IMR-90 (cell line): Measurements from ENCODE around the gene SLC9A5. TPM values are rescaled to one million over a fixed set of nuclear protein-coding genes. Genes with fewer than 3 reads are reported as not detected.

Experiments used
- ATAC-seq: fragments of 200-7000 bp; cut with Tn5 transposase; 2 replicates; pipeline ENCODE4 v1.9.1; 2020; ENCODE audit warnings: low read depth, mild to moderate bottlenecking, moderate library complexity
- BruUV-seq: library from RNA; stranded (reverse); fragments of 400-500 nt; replicated peaks from 2 replicates; lab custom pipeline; 2021; lab: Mats Ljungman, UMichigan
- CTCF ChIA-PET: fragments of 300-600 bp; formaldehyde crosslinking; extraction: SDS; loops from one replicate; lab custom pipeline; 2021; ENCODE audit warnings: antibody characterized with exemption; lab: Yijun Ruan, JAX
- POLR2A ChIA-PET: fragments of 300-600 bp; sonication (Branson Sonifier 250); formaldehyde crosslinking; loops from one replicate; lab custom pipeline; 2022; ENCODE audit warnings: antibody characterized with exemption; ENCODE audit not compliant: unreplicated experiment; lab: Charles Lee
- DNase-seq: peaks from one replicate; pipeline ENCODE4 v3.0.0; 2013
- H2AFZ ChIP-seq: replicated peaks from 2 replicates; pipeline ENCODE3; 2013; ENCODE audit warnings: low read length, mild to moderate bottlenecking; ENCODE audit not compliant: poor library complexity
- H2AK5ac ChIP-seq: 2 replicates; pipeline ENCODE4 v1.6.1; 2013; ENCODE audit warnings: low read depth, low read length, inconsistent platforms
- H2AK9ac ChIP-seq: replicated peaks from 2 replicates; pipeline ENCODE3; 2013; ENCODE audit warnings: mild to moderate bottlenecking, low read depth, low read length, moderate library complexity; ENCODE audit not compliant: poor library complexity
- H2BK120ac ChIP-seq: 2 replicates; pipeline ENCODE4 v1.6.1; 2013; ENCODE audit warnings: low read depth, low read length, inconsistent platforms
- H2BK15ac ChIP-seq: 3 replicates; pipeline ENCODE4 v1.6.1; 2013; ENCODE audit warnings: low read depth, low read length, inconsistent platforms
- H2BK20ac ChIP-seq: 2 replicates; pipeline ENCODE4 v1.6.1; 2013; ENCODE audit warnings: low read depth, mild to moderate bottlenecking, inconsistent platforms, low read length, moderate library complexity
- H2BK5ac ChIP-seq: 2 replicates; pipeline ENCODE4 v1.6.1; 2013; ENCODE audit warnings: mild to moderate bottlenecking, low read depth, low read length, inconsistent platforms; ENCODE audit not compliant: poor library complexity, severe bottlenecking
- H3K14ac ChIP-seq: replicated peaks from 2 replicates; pipeline ENCODE4 v1.6.1; 2013; ENCODE audit warnings: low read depth, low read length, inconsistent platforms
- H3K18ac ChIP-seq: 2 replicates; pipeline ENCODE4 v1.6.1; 2013; ENCODE audit warnings: low read depth, low read length, control low read depth
- H3K23ac ChIP-seq: 2 replicates; pipeline ENCODE4 v1.6.1; 2013; ENCODE audit warnings: low read depth, low read length, inconsistent platforms
- H3K27ac ChIP-seq: 2 replicates; pipeline ENCODE4 v1.5.1; 2013; ENCODE audit warnings: mild to moderate bottlenecking, control low read depth, low read length; ENCODE audit not compliant: insufficient read depth
- H3K27me3 ChIP-seq: 2 replicates; pipeline ENCODE4 v1.6.1; 2013; ENCODE audit warnings: low read length; ENCODE audit not compliant: control insufficient read depth, insufficient read depth
- H3K36me3 ChIP-seq: 2 replicates; pipeline ENCODE4 v1.6.1; 2013; ENCODE audit warnings: low read length, mixed read lengths; ENCODE audit not compliant: control insufficient read depth, insufficient read depth
- H3K4ac ChIP-seq: 2 replicates; pipeline ENCODE4 v1.6.1; 2013; ENCODE audit warnings: low read depth, low read length, inconsistent platforms
- H3K4me1 ChIP-seq: 2 replicates; pipeline ENCODE4 v1.6.1; 2013; ENCODE audit warnings: low read length, mixed read lengths; ENCODE audit not compliant: control insufficient read depth, insufficient read depth
- H3K4me2 ChIP-seq: 2 replicates; pipeline ENCODE4 v1.6.1; 2013; ENCODE audit warnings: low read depth, mild to moderate bottlenecking, control low read depth, low read length, moderate library complexity
- H3K4me3 ChIP-seq: 2 replicates; pipeline ENCODE4 v1.5.1; 2013; ENCODE audit warnings: low read depth, mild to moderate bottlenecking, control low read depth, low read length, moderate library complexity; ENCODE audit not compliant: insufficient read depth
- H3K56ac ChIP-seq: 2 replicates; pipeline ENCODE4 v1.6.1; 2013; ENCODE audit warnings: low read length, inconsistent platforms; ENCODE audit not compliant: insufficient read depth; ENCODE audit errors: extremely low read depth
- H3K79me1 ChIP-seq, 2 experiments: 2 replicates each; pipeline ENCODE4 v1.6.1; 2013; ENCODE audit warnings: low read length in 2 of 2, inconsistent platforms in 1 of 2, low read depth in 1 of 2
- H3K9ac ChIP-seq: 2 replicates; pipeline ENCODE4 v1.6.1; 2013; ENCODE audit warnings: low read depth, low read length, control low read depth
- H3K9me1 ChIP-seq: 2 replicates; pipeline ENCODE4 v1.6.1; 2013; ENCODE audit warnings: low read length, inconsistent platforms; ENCODE audit not compliant: insufficient read depth
- H3K9me3 ChIP-seq: 2 replicates; pipeline ENCODE4 v1.6.1; 2013; ENCODE audit warnings: low read length; ENCODE audit not compliant: control insufficient read depth, insufficient read depth
- H4K20me1 ChIP-seq: 2 replicates; pipeline ENCODE4 v1.6.1; 2013; ENCODE audit warnings: low read length, inconsistent platforms; ENCODE audit not compliant: insufficient read depth
- H4K5ac ChIP-seq: 2 replicates; pipeline ENCODE4 v1.6.1; 2013; ENCODE audit warnings: mild to moderate bottlenecking, low read depth, low read length, control low read depth
- H4K8ac ChIP-seq, 2 experiments: 2 replicates each; pipeline ENCODE4 v1.6.1; 2013; ENCODE audit warnings: low read depth in 2 of 2, low read length in 2 of 2, control low read depth in 1 of 2, inconsistent platforms in 1 of 2
- H4K91ac ChIP-seq: 2 replicates; pipeline ENCODE4 v1.6.1; 2013; ENCODE audit warnings: low read depth, low read length, inconsistent platforms; ENCODE audit not compliant: insufficient read depth
- BHLHE40 ChIP-seq: fragments of 150-350 bp; IDR thresholded peaks from 2 replicates; pipeline ENCODE4 v1.6.1; 2016; ENCODE audit warnings: mild to moderate bottlenecking, low read depth, low read length
- CEBPB ChIP-seq: IDR thresholded peaks from 2 replicates; pipeline ENCODE4 v1.6.1; 2012; ENCODE audit warnings: low read depth, low read length, improper control_type of control experiment
- CHD1 ChIP-seq: IDR thresholded peaks from 2 replicates; pipeline ENCODE4 v1.6.1; 2012; ENCODE audit warnings: low read depth, low read length, improper control_type of control experiment
- FOS ChIP-seq: fragments of 150-350 bp; IDR thresholded peaks from 2 replicates; pipeline ENCODE4 v1.6.1; 2016; ENCODE audit warnings: low read depth, low read length
- MAFK ChIP-seq: IDR thresholded peaks from 2 replicates; pipeline ENCODE4 v1.6.1; 2012; ENCODE audit warnings: low read depth, low read length, improper control_type of control experiment
- MAZ ChIP-seq: IDR thresholded peaks from 2 replicates; pipeline ENCODE4 v1.6.1; 2012; ENCODE audit warnings: low read depth, mild to moderate bottlenecking, low read length, improper control_type of control experiment, moderate library complexity, borderline replicate concordance
- MXI1 ChIP-seq: IDR thresholded peaks from 2 replicates; pipeline ENCODE4 v1.6.1; 2012; ENCODE audit warnings: low read depth, mild to moderate bottlenecking, low read length, moderate library complexity, borderline replicate concordance
- NFE2L2 ChIP-seq: fragments of 150-350 bp; IDR thresholded peaks from 2 replicates; pipeline ENCODE4 v1.6.1; 2016; ENCODE audit warnings: low read depth, mild to moderate bottlenecking, low read length
- POLR2A ChIP-seq: IDR thresholded peaks from 2 replicates; pipeline ENCODE4 v1.6.1; 2012; ENCODE audit warnings: mild to moderate bottlenecking, low read depth, low read length
- RAD21 ChIP-seq: IDR thresholded peaks from 2 replicates; pipeline ENCODE4 v1.6.1; 2012; ENCODE audit warnings: low read length, improper control_type of control experiment
- RCOR1 ChIP-seq: IDR thresholded peaks from 2 replicates; pipeline ENCODE4 v1.6.1; 2012; ENCODE audit warnings: mild to moderate bottlenecking, low read length, improper control_type of control experiment; ENCODE audit not compliant: insufficient replicate concordance
- RFX5 ChIP-seq: IDR thresholded peaks from 2 replicates; pipeline ENCODE4 v1.8.0; 2012; ENCODE audit warnings: low read depth, mild to moderate bottlenecking, low read length, moderate library complexity
- SMC3 ChIP-seq: fragments of 150-350 bp; IDR thresholded peaks from 2 replicates; pipeline ENCODE4 v1.6.1; 2016; ENCODE audit warnings: low read depth, mild to moderate bottlenecking, antibody characterized with exemption, low read length, moderate library complexity
- USF2 ChIP-seq: fragments of 150-350 bp; IDR thresholded peaks from 2 replicates; pipeline ENCODE4 v1.6.1; 2017; ENCODE audit warnings: mild to moderate bottlenecking, antibody characterized with exemption, low read length, low read depth
- WGBS, 2 experiments: methylation state at CpG; one replicate each; pipeline versions ENCODE4 v1.1.5 to v1.1.7; 2013; ENCODE audit warnings: missing lambda C conversion rate in 2 of 2; ENCODE audit not compliant: insufficient read length in 1 of 2; ENCODE audit errors: extremely low coverage in 2 of 2; 5-methylcytosine and 5-hydroxymethylcytosine counted together
- dilution Hi-C: fragments of 300-500 bp; cut with HindIII; formaldehyde crosslinking; loops from one replicate; pipeline ENCODE4 v1.14.3; 2018; ENCODE audit warnings: low sequenced_read_pairs; ENCODE audit not compliant: unreplicated experiment
- in situ Hi-C: fragments of 300-500 bp; cut with MboI; formaldehyde crosslinking; loops from 3 replicates; pipeline ENCODE4 v1.14.3; 2019; ENCODE audit warnings: low sequenced_read_pairs, inconsistent platforms, mixed read lengths
- intact Hi-C: fragments of 100-400 bp; cut with micrococcal nuclease; formaldehyde crosslinking; loops from 2 replicates; pipeline ENCODE4 v1.10.0; 2022
- polyA plus RNA-seq, 3 experiments: library from polyadenylated mRNA; depleted of rRNA; stranded (reverse); fragments of >200 nt; gene quantifications; 2 replicates each; pipeline ENCODE4 v1.2.3, GENCODE V29; 2012; ENCODE audit warnings: low replicate concordance in 1 of 3
- total RNA-seq: library from RNA; depleted of rRNA; stranded (reverse); fragments of >200 nt; gene quantifications from 2 replicates; pipeline ENCODE4 v1.2.3, GENCODE V29; 2012
- TF ChIP-seq, protein P1 (sequence below): conservative IDR thresholded peaks from 2 replicates; pipeline ENCODE4 v1.5.1; 2012; ENCODE audit warnings: mild to moderate bottlenecking, low read depth, low read length, improper control_type of control experiment
- TF ChIP-seq, protein P2 (sequence below): fragments of 150-350 bp; IDR thresholded peaks from 2 replicates; pipeline ENCODE4 v1.6.1; 2016; ENCODE audit warnings: low read depth, mild to moderate bottlenecking, low read length, moderate library complexity, borderline replicate concordance

SLC9A5 gene
- total and polyA plus RNA-seq, 2 of the 4 experiments (the other 2 are of a cell fraction): 1.8 to 5.7 TPM

DNA sequence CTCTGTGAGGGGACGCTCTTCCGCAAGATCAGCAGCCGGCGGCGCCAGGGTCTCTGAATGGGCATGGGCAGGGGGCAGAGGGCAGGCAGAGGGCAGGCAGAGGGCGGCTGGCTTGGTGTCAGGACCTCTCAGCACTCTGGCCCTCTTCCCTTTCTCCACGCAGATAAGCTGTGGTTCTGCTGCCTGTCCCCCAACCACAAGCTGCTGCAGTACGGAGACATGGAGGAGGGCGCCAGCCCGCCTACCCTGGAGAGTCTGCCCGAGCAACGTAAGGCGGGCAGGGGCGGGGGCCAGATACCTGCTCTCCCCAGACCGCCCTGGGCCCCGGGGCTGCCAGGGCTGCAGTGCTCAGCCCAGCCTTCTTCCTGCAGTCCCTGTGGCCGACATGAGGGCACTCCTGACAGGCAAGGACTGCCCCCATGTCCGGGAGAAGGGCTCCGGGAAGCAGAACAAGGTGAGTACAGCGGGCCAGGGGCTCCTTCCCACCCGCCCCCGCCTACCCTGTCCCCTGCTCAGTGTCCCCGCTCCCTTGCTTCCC, 45.8 kb upstream of the SLC9A5 start:
- in situ Hi-C loops: no loop called here
- no peak overlapping the region for H3K4ac ChIP-seq
- no peak overlapping the region for H2BK20ac ChIP-seq
- no peak for ATAC-seq
- DNase-seq: no peak
- no peak overlapping the region for H2BK5ac ChIP-seq
- peaks cover 0 to 6% of the 10 kb centered on the region in 2 experiments; a peak in 1 of 4 replicates for H3K79me1 ChIP-seq
- H2AK9ac ChIP-seq: no peak overlapping the region
- no TSS peak for BruUV-seq
- 88% methylated on average over 9 of the region's 23 CpGs; no CpG with 5 or more reads in 1 of the 2 experiments for WGBS, 2 experiments
- no peak overlapping the region for H3K9ac ChIP-seq
- dilution Hi-C loops: no loop called here
- no peaks in the 10 kb centered on the region for H3K9me3 ChIP-seq
- peaks cover 33% of the 10 kb centered on the region for H3K36me3 ChIP-seq
- H3K4me1 ChIP-seq: peaks cover 5% of the 10 kb centered on the region
- ChIA-PET CTCF (no interaction called here), POLR2A (no interaction called here)
- no peak overlapping the region for H2AK5ac ChIP-seq
- 0 out of 2 replicates have a peak, but pooled peaks cover 6% of the 10 kb centered on the region for H4K20me1 ChIP-seq
- intact Hi-C loops: no loop called here
- H4K8ac ChIP-seq: no peak overlapping the region
- H2BK15ac ChIP-seq: no peak overlapping the region
- no peak overlapping the region for H2BK120ac ChIP-seq
- no peak overlapping the region for H3K23ac ChIP-seq
- no peak overlapping the region for H3K18ac ChIP-seq
- H2AFZ ChIP-seq: no peak overlapping the region
- H4K5ac ChIP-seq: no peak overlapping the region
- no peak overlapping the region for H3K4me3 ChIP-seq
- no peak overlapping the region for H3K14ac ChIP-seq
- no peak overlapping the region for H3K4me2 ChIP-seq
- H3K9me1 ChIP-seq: peaks cover 10% of the 10 kb centered on the region
- no peak overlapping the region for H4K91ac ChIP-seq
- H3K27ac ChIP-seq: no peak overlapping the region
- no peak overlapping the region for H3K56ac ChIP-seq
- H3K27me3 ChIP-seq: no peaks in the 10 kb centered on the region
- no peak for TF ChIP-seq NFE2L2
- TF ChIP-seq POLR2A: no peak
- TF ChIP-seq, protein P1, sequence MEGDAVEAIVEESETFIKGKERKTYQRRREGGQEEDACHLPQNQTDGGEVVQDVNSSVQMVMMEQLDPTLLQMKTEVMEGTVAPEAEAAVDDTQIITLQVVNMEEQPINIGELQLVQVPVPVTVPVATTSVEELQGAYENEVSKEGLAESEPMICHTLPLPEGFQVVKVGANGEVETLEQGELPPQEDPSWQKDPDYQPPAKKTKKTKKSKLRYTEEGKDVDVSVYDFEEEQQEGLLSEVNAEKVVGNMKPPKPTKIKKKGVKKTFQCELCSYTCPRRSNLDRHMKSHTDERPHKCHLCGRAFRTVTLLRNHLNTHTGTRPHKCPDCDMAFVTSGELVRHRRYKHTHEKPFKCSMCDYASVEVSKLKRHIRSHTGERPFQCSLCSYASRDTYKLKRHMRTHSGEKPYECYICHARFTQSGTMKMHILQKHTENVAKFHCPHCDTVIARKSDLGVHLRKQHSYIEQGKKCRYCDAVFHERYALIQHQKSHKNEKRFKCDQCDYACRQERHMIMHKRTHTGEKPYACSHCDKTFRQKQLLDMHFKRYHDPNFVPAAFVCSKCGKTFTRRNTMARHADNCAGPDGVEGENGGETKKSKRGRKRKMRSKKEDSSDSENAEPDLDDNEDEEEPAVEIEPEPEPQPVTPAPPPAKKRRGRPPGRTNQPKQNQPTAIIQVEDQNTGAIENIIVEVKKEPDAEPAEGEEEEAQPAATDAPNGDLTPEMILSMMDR: no peak
- no peak for TF ChIP-seq USF2
- TF ChIP-seq RFX5: no peak
- no peak for TF ChIP-seq RAD21
- TF ChIP-seq, protein P2, sequence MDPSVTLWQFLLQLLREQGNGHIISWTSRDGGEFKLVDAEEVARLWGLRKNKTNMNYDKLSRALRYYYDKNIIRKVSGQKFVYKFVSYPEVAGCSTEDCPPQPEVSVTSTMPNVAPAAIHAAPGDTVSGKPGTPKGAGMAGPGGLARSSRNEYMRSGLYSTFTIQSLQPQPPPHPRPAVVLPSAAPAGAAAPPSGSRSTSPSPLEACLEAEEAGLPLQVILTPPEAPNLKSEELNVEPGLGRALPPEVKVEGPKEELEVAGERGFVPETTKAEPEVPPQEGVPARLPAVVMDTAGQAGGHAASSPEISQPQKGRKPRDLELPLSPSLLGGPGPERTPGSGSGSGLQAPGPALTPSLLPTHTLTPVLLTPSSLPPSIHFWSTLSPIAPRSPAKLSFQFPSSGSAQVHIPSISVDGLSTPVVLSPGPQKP: no peak
- no peak for TF ChIP-seq BHLHE40
- no peak for TF ChIP-seq MAFK
- no peak for TF ChIP-seq MAZ
- no peak for TF ChIP-seq CEBPB
- TF ChIP-seq MXI1: no peak
- TF ChIP-seq CHD1: no peak
- no peak for TF ChIP-seq RCOR1
- TF ChIP-seq FOS: no peak
- no peak for TF ChIP-seq SMC3
